Loucy (cell line): ENCODE data around the gene CYP27A1.

Experiments
- H2AFZ ChIP-seq: fragments of 200-600 bp; sonication (generic); 2 replicates; pipeline ENCODE4 v1.6.0; 2016; ENCODE audit warnings: antibody characterized with exemption, mild to moderate bottlenecking, low read length, moderate library complexity
- H3F3A ChIP-seq: fragments of 200-600 bp; 2 replicates; pipeline ENCODE4 v1.6.0; 2016; ENCODE audit warnings: antibody characterized with exemption, low read depth, mild to moderate bottlenecking
- H3K27me3 ChIP-seq: fragments of 200-600 bp; sonication (generic); 2 replicates; pipeline ENCODE4 v1.6.1; 2014; ENCODE audit warnings: low read length, mild to moderate bottlenecking; ENCODE audit not compliant: insufficient read depth, poor library complexity, severe bottlenecking
- H3K36me3 ChIP-seq: fragments of 200-600 bp; sonication (generic); 2 replicates; pipeline ENCODE4 v1.6.1; 2016; ENCODE audit warnings: low read length; ENCODE audit not compliant: insufficient read depth
- H3K4me1 ChIP-seq: fragments of 200-600 bp; sonication (generic); 2 replicates; pipeline ENCODE4 v1.5.1; 2014; ENCODE audit warnings: low read length, mild to moderate bottlenecking; ENCODE audit not compliant: insufficient read depth, poor library complexity, severe bottlenecking
- H3K4me2 ChIP-seq: fragments of 200-600 bp; sonication (generic); 2 replicates; pipeline ENCODE4 v1.6.0; 2014; ENCODE audit warnings: antibody characterized with exemption, low read length, low read depth, mild to moderate bottlenecking; ENCODE audit not compliant: poor library complexity, severe bottlenecking
- H3K4me3 ChIP-seq: fragments of 200-600 bp; sonication (generic); 2 replicates; pipeline ENCODE4 v1.5.1; 2014; ENCODE audit warnings: low read length, mild to moderate bottlenecking, mixed read lengths; ENCODE audit not compliant: poor library complexity, severe bottlenecking
- H3K79me2 ChIP-seq: fragments of 200-600 bp; sonication (generic); 2 replicates; pipeline ENCODE4 v1.6.1; 2014; ENCODE audit warnings: low read length; ENCODE audit not compliant: insufficient read depth
- H3K9ac ChIP-seq: fragments of 200-600 bp; sonication (generic); 2 replicates; pipeline ENCODE4 v1.6.0; 2014; ENCODE audit warnings: mild to moderate bottlenecking, low read depth, low read length, moderate library complexity; ENCODE audit not compliant: poor library complexity, severe bottlenecking
- H3K9me2 ChIP-seq: fragments of 200-600 bp; sonication (generic); replicated peaks from 2 replicates; pipeline ENCODE4 v1.6.1; 2016; ENCODE audit warnings: low read depth, low read length, mixed read lengths
- H3K9me3 ChIP-seq: fragments of 200-600 bp; sonication (generic); 2 replicates; pipeline ENCODE4 v1.6.1; 2014; ENCODE audit warnings: mild to moderate bottlenecking, antibody characterized with exemption, low read length, low read depth; ENCODE audit not compliant: insufficient read depth
- H4K20me1 ChIP-seq: fragments of 200-600 bp; sonication (generic); 2 replicates; pipeline ENCODE4 v1.6.0; 2014; ENCODE audit warnings: antibody characterized with exemption, low read length, mild to moderate bottlenecking; ENCODE audit not compliant: insufficient read depth, poor library complexity, severe bottlenecking
- EZH2phosphoT487 ChIP-seq: fragments of 200-600 bp; IDR thresholded peaks from 2 replicates; pipeline ENCODE4 v1.6.1; 2018; ENCODE audit warnings: antibody characterized with exemption, mild to moderate bottlenecking, moderate library complexity, borderline replicate concordance
- TF ChIP-seq, protein P1 (sequence below): fragments of 200-600 bp; sonication (generic); conservative IDR thresholded peaks from 2 replicates; pipeline ENCODE4 v1.5.1; 2014; ENCODE audit warnings: mild to moderate bottlenecking, antibody characterized with exemption, low read length

The CYP27A1 gene

DNA sequence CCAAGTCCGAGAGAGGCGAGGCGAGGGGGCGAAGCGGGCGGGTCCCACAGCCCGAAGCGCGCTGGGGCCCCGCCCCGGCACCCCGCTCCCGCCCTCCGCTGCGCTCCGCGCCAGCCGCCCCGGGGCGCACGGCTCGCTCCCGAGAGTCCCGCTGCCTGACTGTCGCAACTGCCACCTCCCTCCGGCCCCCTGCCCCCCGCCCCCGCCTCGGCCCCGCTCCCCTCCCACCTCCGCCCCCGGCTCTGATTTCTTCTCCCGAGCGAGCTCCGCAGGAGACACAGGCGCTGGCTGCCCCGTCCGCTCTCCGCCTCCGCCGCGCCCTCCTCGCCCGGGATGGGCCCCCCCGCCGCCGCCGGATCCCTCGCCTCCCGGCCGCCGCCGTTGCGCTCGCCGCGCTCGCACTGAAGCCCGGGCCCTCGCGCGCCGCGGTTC is 77.6 kb downstream of the CYP27A1 start, which contains the start of gene WNT6:
WNT6 (plus strand) TSS at position 250 of the 432 bp plus-strand sequence. CDS start 233 bp downstream, outside the sequence.
- no peaks in the 10 kb centered on the region for H3K79me2 ChIP-seq
- no peaks in the 10 kb centered on the region for H3F3A ChIP-seq
- no peaks in the 10 kb centered on the region for H4K20me1 ChIP-seq
- peaks cover 11% of the 10 kb centered on the region for H3K4me1 ChIP-seq
- H3K4me3 ChIP-seq: no peak within 1 kb of the TSS
- TF ChIP-seq, protein P1, sequence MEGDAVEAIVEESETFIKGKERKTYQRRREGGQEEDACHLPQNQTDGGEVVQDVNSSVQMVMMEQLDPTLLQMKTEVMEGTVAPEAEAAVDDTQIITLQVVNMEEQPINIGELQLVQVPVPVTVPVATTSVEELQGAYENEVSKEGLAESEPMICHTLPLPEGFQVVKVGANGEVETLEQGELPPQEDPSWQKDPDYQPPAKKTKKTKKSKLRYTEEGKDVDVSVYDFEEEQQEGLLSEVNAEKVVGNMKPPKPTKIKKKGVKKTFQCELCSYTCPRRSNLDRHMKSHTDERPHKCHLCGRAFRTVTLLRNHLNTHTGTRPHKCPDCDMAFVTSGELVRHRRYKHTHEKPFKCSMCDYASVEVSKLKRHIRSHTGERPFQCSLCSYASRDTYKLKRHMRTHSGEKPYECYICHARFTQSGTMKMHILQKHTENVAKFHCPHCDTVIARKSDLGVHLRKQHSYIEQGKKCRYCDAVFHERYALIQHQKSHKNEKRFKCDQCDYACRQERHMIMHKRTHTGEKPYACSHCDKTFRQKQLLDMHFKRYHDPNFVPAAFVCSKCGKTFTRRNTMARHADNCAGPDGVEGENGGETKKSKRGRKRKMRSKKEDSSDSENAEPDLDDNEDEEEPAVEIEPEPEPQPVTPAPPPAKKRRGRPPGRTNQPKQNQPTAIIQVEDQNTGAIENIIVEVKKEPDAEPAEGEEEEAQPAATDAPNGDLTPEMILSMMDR: no peak
- no peak for TF ChIP-seq EZH2phosphoT487
- H3K27me3 ChIP-seq: peaks cover 6% of the 10 kb centered on the region
- no peak within 1 kb of the TSS for H2AFZ ChIP-seq
- no peaks in the 10 kb centered on the region for H3K9me2 ChIP-seq
- no peak within 1 kb of the TSS for H3K4me2 ChIP-seq
- no peak within 1 kb of the TSS for H3K9ac ChIP-seq
- H3K36me3 ChIP-seq: no peaks in the 10 kb centered on the region
- no peaks in the 10 kb centered on the region for H3K9me3 ChIP-seq

DNA sequence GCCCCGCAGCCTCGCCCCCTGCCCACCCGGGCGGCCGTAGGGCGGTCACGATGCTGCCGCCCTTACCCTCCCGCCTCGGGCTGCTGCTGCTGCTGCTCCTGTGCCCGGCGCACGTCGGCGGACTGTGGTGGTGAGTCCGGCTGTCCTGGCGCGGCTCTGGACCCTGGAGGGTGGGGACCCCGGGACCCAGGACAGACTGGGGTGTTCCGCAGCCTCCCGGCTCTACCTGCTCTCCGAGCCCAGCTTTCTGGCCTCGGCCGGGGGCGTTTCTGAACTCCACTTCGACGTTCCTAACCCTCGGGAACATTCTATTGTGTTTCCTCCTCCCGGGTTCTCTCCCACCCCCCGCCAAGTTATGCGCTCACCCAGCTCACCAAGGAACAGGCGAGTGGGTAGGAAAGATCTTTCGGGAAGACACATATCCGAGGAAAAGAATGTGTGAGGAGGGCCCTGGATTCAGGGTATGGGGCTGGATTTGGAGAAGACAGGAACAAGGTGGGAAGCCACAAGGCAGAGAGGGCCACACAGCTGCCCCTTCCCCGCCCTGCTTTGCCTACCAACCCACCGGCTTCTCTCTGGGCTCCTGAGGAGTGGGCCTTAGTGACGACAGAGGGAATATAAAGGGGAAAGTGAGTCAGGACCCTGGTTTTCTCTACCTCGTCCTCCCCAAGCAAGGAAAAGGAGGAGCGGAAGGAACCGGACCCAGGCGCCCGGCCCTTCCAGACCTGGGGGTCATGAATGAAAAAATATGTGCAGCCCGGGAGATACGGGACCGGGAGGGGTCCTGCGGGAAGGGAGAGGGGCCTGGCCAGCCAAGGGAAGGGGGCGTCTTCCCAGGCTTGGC is 78.3 kb downstream of the CYP27A1 start:
- TF ChIP-seq EZH2phosphoT487: no peak
- Histone ChIP-seq H3K36me3 (no peaks in the 10 kb centered on the region), H3K4me1 (peaks cover 11% of the 10 kb centered on the region), H3K9me3 (no peaks in the 10 kb centered on the region), H2AFZ (no peak overlapping the region), H3K9ac (no peak overlapping the region), H3K4me3 (no peak overlapping the region), H3K9me2 (no peaks in the 10 kb centered on the region), H4K20me1 (no peaks in the 10 kb centered on the region), H3F3A (no peaks in the 10 kb centered on the region), H3K27me3 (peaks cover 6% of the 10 kb centered on the region), H3K4me2 (no peak overlapping the region), H3K79me2 (no peaks in the 10 kb centered on the region)

DNA sequence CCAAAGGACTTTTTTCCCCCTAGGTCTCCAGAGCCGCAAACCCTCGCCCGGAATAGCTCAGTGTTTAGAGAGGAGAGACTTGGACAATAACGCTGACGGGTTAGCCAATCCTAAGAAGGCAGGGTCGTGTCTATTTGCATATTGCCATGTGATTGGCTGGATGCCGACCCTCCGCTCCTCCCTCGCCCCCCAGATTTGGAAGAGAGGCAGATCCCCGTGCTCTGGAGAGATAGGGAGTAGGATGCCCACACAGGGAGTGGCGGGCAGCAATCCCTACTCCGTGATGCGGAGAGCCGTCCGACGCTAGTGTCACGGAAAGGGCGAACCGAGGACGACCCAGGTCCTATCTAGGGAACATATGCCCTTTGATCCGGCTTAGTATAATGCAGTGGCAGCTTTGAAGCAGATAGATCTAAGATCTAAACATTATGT is 79.0 kb downstream of the CYP27A1 start:
- no peaks in the 10 kb centered on the region for H3K36me3 ChIP-seq
- H3K9me3 ChIP-seq: no peaks in the 10 kb centered on the region
- no peaks in the 10 kb centered on the region for H3K79me2 ChIP-seq
- H3K4me3 ChIP-seq: no peak overlapping the region
- H3K9me2 ChIP-seq: no peaks in the 10 kb centered on the region
- no peak overlapping the region for H3K9ac ChIP-seq
- TF ChIP-seq, protein P1: no peak
- TF ChIP-seq EZH2phosphoT487: no peak
- H3K27me3 ChIP-seq: peaks cover 6% of the 10 kb centered on the region
- H3K4me1 ChIP-seq: peaks cover 9% of the 10 kb centered on the region
- no peaks in the 10 kb centered on the region for H3F3A ChIP-seq
- H4K20me1 ChIP-seq: no peaks in the 10 kb centered on the region
- H3K4me2 ChIP-seq: no peak overlapping the region
- H2AFZ ChIP-seq: no peak overlapping the region
